Measurements from ENCODE around the gene MYH8. TPM values are rescaled to one million over a fixed set of nuclear protein-coding genes. Genes with fewer than 3 reads are reported as not detected.

MYH8 gene
- total and polyA plus RNA-seq, 2 experiments from 2014 or later, result not detected

GRCh38 chr17:10398352-10398751, 23.4 kb downstream of the MYH8 start:
- Histone ChIP-seq H3K27me3 (ENCODE audit: insufficient read depth) (no peaks in the 10 kb centered on the region), H3K4me3 (no peak overlapping the region), H3K9me2 (ENCODE audit: insufficient read depth) (no peaks in the 10 kb centered on the region), H3K4me2 (no peak overlapping the region), H3K27ac (ENCODE audit: low read depth) (no peak overlapping the region), H2AFZ (no peak overlapping the region), H4K20me1 (replicated peaks; ENCODE audit: insufficient read depth) (no peaks in the 10 kb centered on the region), H3K36me3 (ENCODE audit: insufficient read depth) (no peaks in the 10 kb centered on the region), H3F3A (replicated peaks; ENCODE audit: low read depth) (no peaks in the 10 kb centered on the region), H3K4me1 (ENCODE audit: insufficient read depth) (no peaks in the 10 kb centered on the region), H3K79me2 (replicated peaks; ENCODE audit: insufficient read depth) (no peaks in the 10 kb centered on the region)
- DNase-seq (ENCODE audit: low spot score) (peak; percentile 67), ATAC-seq (peak; percentile 51)
- H3K9me3 Mint-ChIP-seq, result no peaks in the 10 kb centered on the region
- H3K27ac Mint-ChIP-seq, result no peak overlapping the region
- H3K27me3 Mint-ChIP-seq (ENCODE audit: insufficient read depth, low read depth, poor library complexity), result no peaks in the 10 kb centered on the region
- no peaks in the 10 kb centered on the region for H3K4me1 Mint-ChIP-seq
- no peaks in the 10 kb centered on the region for H3K36me3 Mint-ChIP-seq (ENCODE audit: low read depth)
- H3K4me3 Mint-ChIP-seq, result no peak overlapping the region
- TF ChIP-seq EZH2 (IDR thresholded peaks at IDR 0.05; ENCODE audit: low read depth, unreplicated experiment) (no peak), EZH2phosphoT487 (IDR thresholded peaks at IDR 0.05; ENCODE audit: unreplicated experiment) (no peak), REST (IDR thresholded peaks at IDR 0.05; ENCODE audit: unreplicated experiment) (no peak), CTCF (conservative IDR thresholded peaks at IDR 0.05; ENCODE audit: low read depth in 2 of 2) (peak; percentile 67 to 85), POLR2AphosphoS5 (IDR thresholded peaks at IDR 0.05; ENCODE audit: low read depth) (no peak)

- H3K4me1 Mint-ChIP-seq, result no peaks in the 10 kb centered on the region
- no peaks in the 10 kb centered on the region for H3K27me3 ChIP-seq (ENCODE audit: insufficient read depth)
- TF ChIP-seq JUNB (IDR thresholded peaks at IDR 0.05; ENCODE audit: unreplicated experiment), result no peak
- no peak for TF ChIP-seq ETS1 (IDR thresholded peaks at IDR 0.05)
- TF ChIP-seq ZNF114 (CRISPR knock-in tag; IDR thresholded peaks at IDR 0.05), result no peak
- TF ChIP-seq ZNF331 (CRISPR knock-in tag; IDR thresholded peaks at IDR 0.05; ENCODE audit: low read depth), result no peak
Measured at GRCh38 chr17:10396524-10397163, 25.1 kb downstream of the MYH8 start.

More at GRCh38 chr17:10396524-10397163, 25.1 kb downstream of the MYH8 start:
- peaks cover 1% of the 10 kb centered on the region for H3K27me3 Mint-ChIP-seq (ENCODE audit: insufficient read depth, low read depth, poor library complexity)
- H3K27ac Mint-ChIP-seq, result no peak overlapping the region
- Histone ChIP-seq H3K4me1 (ENCODE audit: insufficient read depth) (no peaks in the 10 kb centered on the region), H3K36me3 (ENCODE audit: insufficient read depth) (no peaks in the 10 kb centered on the region), H3K27ac (ENCODE audit: low read depth) (no peak overlapping the region), H3F3A (replicated peaks; ENCODE audit: low read depth) (no peaks in the 10 kb centered on the region), H2AFZ (peak overlapping the region; percentile 56; the same call in 1 of the 2 replicates), H3K4me3 (no peak overlapping the region), H3K79me2 (replicated peaks; ENCODE audit: insufficient read depth) (no peaks in the 10 kb centered on the region), H3K9me2 (ENCODE audit: insufficient read depth) (no peaks in the 10 kb centered on the region; the same call in 1 of the 2 replicates), H3K4me2 (no peak overlapping the region), H4K20me1 (replicated peaks; ENCODE audit: insufficient read depth) (no peaks in the 10 kb centered on the region)
- H3K4me3 Mint-ChIP-seq, result no peak overlapping the region
- DNase-seq (ENCODE audit: low spot score) (no peak), ATAC-seq (no peak)
- H3K36me3 Mint-ChIP-seq (ENCODE audit: low read depth), result no peaks in the 10 kb centered on the region
- H3K9me3 Mint-ChIP-seq, result no peaks in the 10 kb centered on the region
